ENCODE data around the gene CREB3.

- TF ChIP-seq POLR2A (IDR thresholded peaks at IDR 0.05) (no peak), CTCF (IDR thresholded peaks at IDR 0.05) (no peak)
Observed at GRCh38 chr9:35778496-35778895, 46.0 kb downstream of the CREB3 start.
